ENCODE results near the gene BEST4. TPM values are rescaled to one million over a fixed set of nuclear protein-coding genes. Genes with fewer than 3 reads are reported as not detected.
"Not testable (repeated sequence)": the region's sequence is repeated elsewhere in the genome, so short reads cannot be mapped to it uniquely, and the experiment has no call there.

BEST4 gene
- total RNA-seq, 4 donors from 2014 or later = 0.21 to 1.0 TPM; not detected in 2

DNA sequence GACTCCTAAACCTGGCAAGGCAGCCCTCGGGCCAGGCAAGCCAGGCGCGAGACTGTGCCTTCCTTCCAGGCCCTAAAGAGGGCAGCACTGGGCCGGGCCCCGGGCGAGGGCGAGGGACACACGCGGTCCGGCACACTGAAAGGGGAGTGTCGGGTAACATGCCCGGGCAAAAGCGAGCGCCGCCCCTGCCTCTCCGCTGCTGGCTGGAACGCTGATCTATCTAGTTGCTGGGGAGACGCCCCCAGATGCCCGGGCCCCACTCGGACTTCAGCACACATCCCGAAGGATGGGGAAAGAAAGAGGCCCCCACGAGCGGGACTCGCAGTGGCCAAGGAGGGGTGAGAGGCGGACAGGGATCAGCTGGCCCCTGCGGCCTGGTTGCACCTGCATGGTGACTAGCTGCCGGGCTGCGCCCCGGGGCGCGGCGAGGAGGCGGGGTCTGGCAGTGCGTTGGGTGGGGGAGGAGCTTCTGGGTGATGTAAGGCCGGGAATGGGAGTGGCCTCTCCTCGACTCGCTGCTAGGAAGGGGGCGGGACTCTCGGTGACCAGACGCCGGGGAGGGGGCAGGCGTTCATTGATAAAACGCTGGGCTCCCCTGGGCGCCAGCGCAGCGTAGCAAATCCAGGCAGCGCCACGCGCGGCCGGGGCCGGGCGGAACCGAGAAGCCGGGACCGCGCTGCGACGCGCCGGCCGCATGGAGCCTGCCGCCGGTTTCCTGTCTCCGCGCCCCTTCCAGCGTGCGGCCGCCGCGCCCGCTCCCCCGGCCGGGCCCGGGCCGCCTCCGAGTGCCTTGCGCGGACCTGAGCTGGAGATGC lies 12.0 kb upstream of the BEST4 start, which contains the start of gene PLK3:
Gene PLK3 (plus strand): TSS at position 608 of the 815 bp plus-strand sequence. CDS start 87 bp downstream, at position 695.
- peak; percentile 99 for DNase-seq
- H3K27me3 ChIP-seq = no peaks in the 10 kb centered on the region
- H3K9me3 ChIP-seq = no peaks in the 10 kb centered on the region
- TF ChIP-seq POLR2A (IDR thresholded peaks at IDR 0.05) = peak; percentile 97 to 98
- TF ChIP-seq, protein P1, sequence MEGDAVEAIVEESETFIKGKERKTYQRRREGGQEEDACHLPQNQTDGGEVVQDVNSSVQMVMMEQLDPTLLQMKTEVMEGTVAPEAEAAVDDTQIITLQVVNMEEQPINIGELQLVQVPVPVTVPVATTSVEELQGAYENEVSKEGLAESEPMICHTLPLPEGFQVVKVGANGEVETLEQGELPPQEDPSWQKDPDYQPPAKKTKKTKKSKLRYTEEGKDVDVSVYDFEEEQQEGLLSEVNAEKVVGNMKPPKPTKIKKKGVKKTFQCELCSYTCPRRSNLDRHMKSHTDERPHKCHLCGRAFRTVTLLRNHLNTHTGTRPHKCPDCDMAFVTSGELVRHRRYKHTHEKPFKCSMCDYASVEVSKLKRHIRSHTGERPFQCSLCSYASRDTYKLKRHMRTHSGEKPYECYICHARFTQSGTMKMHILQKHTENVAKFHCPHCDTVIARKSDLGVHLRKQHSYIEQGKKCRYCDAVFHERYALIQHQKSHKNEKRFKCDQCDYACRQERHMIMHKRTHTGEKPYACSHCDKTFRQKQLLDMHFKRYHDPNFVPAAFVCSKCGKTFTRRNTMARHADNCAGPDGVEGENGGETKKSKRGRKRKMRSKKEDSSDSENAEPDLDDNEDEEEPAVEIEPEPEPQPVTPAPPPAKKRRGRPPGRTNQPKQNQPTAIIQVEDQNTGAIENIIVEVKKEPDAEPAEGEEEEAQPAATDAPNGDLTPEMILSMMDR (IDR thresholded peaks at IDR 0.05) = peak; percentile 88 to 95 (median 93)
- H3K36me3 ChIP-seq = no peaks in the 10 kb centered on the region
- H3K27ac ChIP-seq = peak within 1 kb of the TSS; percentile 88 to 97
- H3K4me3 ChIP-seq = peak within 1 kb of the TSS; percentile 62 to 91
- intact Hi-C loops (cut with DNase I; ENCODE audit: low total_unique reads) = no loop called here
- H3K4me1 ChIP-seq = peaks cover 0 to 8% of the 10 kb centered on the region in 2 donors

DNA sequence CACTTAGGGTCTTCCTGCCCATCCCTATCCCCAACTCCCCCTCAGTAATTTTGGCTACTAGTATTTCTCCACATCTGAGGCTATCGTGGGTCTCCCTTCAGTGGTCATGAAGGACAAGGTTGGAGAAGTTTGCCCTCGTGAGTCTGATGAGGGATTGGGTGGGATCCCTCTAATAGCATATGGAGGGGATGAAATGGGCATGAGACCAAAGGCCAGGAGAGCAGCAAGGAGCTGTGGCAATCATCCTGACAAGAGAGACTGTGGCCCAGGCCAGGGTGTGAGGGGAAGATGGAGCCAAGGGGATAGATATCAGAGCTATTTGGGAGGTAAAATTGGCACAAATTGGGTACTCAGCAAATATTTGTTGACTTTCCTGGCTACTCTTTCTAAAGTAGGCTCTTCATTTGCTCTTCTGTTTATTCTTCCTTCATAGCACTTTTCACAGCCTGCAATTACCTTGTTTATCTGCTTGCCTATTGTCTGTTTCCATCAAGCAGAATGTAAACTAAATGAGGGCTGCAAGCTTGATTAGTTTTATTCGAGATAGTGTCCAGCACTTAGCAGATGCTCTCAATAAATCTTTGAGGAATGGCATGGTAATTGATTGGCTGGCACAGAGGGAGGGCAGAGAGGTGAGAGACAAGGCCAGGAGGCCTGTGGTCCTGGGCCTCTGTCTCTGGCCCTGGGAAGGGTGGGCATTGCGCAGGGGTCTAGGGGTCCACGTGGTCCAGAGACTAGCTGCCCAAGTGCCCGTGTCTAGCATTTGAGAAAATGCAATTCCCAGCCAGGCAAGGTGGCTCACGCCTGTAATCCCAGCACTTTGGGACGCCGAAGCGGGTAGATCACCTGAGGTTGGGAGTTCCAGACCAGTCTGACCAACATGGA lies 10.8 kb upstream of the BEST4 start:
- Histone ChIP-seq H3K36me3 (no peaks in the 10 kb centered on the region), H3K9me3 (no peaks in the 10 kb centered on the region), H3K4me3 (no peak overlapping the region), H3K27ac (peak overlapping the region; percentile 88 to 97), H3K27me3 (no peaks in the 10 kb centered on the region), H3K4me1 (peaks cover 0 to 8% of the 10 kb centered on the region in 2 donors)
- intact Hi-C loops (cut with DNase I; ENCODE audit: low total_unique reads) = no loop called here
- peak; percentile 20 to 33 for DNase-seq
- TF ChIP-seq, protein P1 (IDR thresholded peaks at IDR 0.05) = no peak
- no peak for TF ChIP-seq POLR2A (IDR thresholded peaks at IDR 0.05)

DNA sequence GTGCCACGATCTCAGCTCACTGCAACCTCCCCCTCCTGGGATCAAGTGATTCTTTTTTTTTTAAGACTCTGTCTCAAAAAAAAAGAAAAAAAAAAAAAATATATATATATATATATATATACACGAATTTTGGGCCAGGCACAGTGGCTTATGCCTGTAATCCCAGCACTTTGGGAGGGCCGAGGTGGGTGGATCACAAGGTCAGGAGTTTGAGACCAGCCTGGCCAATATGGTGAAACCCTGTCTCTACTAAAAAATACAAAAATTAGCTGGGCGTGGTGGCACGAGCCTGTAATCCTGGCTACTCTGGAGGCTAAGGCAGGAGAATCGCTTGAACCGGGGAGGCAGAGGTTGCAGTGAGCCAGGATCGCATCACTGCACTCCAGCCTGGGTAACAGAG lies 9.9 kb upstream of the BEST4 start:
- H3K4me1 ChIP-seq; intact Hi-C loops (cut with DNase I; ENCODE audit: low total_unique reads); H3K36me3 ChIP-seq; H3K9me3 ChIP-seq; H3K4me3 ChIP-seq; H3K27me3 ChIP-seq: not testable (repeated sequence)
- DNase-seq = peak in 1 of 2 donors; percentile 8
- peak overlapping the region; percentile 88 to 97 for H3K27ac ChIP-seq

DNA sequence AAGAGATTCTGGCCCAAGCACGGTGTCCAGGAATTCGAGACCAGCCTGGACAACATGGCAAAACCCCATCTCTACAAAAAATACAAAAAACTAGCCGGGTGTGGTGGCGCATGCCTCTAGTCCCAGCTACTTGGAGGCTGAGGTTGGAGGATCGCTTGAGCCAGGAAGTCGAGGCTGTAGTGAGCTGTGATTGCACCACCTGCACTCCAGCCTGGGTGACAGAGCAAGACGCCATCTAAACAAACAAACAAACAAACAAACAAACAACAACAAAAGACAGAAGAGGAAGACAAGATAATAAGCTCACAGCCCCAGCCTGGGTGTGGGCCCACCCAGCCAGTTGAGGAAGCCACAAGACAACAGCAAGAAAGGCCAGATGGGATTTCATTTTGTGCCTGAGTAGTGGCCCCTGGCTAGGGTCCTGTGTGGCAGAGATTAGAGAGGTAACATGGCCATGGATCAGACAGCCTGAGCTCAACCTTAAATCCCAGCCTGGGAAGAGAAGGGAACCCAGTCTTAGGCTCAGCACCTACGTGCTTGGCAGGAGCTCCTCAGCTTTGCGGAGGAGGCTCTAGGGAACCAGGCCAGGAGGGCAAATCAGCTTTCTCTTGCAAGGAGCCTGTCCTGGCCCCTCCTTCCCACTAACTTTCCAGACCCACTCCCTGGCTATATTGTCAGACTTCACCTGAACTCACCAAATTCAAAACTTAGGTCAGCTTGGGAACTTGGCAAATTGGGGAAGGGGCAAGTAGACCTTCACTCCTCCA lies 4.9 kb upstream of the BEST4 start:
- intact Hi-C loops (cut with DNase I; ENCODE audit: low total_unique reads) = no loop called here
- no peak overlapping the region for H3K27ac ChIP-seq
- peak; percentile 52 to 66 for DNase-seq
- TF ChIP-seq POLR2A (IDR thresholded peaks at IDR 0.05) = no peak
- TF ChIP-seq, protein P1 (IDR thresholded peaks at IDR 0.05) = no peak
- H3K27me3 ChIP-seq = no peaks in the 10 kb centered on the region
- no peaks in the 10 kb centered on the region for H3K36me3 ChIP-seq
- H3K4me3 ChIP-seq = no peak overlapping the region
- no peaks in the 10 kb centered on the region for H3K9me3 ChIP-seq
- H3K4me1 ChIP-seq = no peaks in the 10 kb centered on the region
